GM12872 (cell line): ENCODE data around the gene SLC13A3.

Source experiments
- TF ChIP-seq, protein P1 (sequence below): IDR thresholded peaks from 3 replicates; pipeline ENCODE4 v1.5.1; 2011; ENCODE audit warnings: low read depth, mild to moderate bottlenecking, low read length, moderate library complexity; ENCODE audit not compliant: insufficient read depth

SLC13A3 gene

DNA sequence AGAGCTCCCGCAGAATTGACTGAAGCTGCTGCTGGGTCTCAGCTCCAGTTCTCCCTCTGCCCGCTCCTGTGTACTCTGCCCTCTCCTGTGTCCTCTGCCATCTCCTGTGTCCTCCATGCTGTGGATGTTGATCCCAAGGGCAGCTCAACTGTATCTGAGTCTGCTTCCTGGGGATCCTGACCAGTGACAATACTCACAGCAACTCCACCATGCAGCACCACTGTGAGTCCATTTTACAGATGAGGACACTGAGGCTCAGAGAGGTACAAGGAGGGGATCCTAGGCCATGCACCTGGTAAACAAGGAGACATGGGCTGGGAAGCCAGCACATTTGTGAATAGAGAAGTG lies 29.4 kb upstream of the SLC13A3 start:
- TF ChIP-seq, protein P1, sequence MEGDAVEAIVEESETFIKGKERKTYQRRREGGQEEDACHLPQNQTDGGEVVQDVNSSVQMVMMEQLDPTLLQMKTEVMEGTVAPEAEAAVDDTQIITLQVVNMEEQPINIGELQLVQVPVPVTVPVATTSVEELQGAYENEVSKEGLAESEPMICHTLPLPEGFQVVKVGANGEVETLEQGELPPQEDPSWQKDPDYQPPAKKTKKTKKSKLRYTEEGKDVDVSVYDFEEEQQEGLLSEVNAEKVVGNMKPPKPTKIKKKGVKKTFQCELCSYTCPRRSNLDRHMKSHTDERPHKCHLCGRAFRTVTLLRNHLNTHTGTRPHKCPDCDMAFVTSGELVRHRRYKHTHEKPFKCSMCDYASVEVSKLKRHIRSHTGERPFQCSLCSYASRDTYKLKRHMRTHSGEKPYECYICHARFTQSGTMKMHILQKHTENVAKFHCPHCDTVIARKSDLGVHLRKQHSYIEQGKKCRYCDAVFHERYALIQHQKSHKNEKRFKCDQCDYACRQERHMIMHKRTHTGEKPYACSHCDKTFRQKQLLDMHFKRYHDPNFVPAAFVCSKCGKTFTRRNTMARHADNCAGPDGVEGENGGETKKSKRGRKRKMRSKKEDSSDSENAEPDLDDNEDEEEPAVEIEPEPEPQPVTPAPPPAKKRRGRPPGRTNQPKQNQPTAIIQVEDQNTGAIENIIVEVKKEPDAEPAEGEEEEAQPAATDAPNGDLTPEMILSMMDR: no peak

DNA sequence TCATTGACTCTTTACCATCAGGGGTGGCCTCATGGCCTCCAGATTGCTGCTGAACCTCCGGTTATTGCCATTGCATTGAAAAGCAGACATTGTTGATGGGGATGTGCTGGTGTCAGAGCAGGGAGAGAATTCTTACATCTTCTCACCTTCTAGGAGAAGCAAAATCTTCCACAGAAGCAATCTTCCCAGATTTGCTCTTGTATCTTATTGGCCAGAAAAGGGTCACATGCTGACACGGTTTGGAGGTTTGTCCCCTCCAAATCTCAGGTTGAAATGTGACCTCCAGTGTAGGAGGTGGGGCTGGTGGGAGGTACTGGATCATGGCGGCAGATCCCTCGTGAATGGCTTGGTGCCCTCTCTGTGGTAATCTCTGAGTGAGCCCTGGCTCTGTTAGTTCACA lies 27.3 kb upstream of the SLC13A3 start:
- TF ChIP-seq, protein P1: no peak

DNA sequence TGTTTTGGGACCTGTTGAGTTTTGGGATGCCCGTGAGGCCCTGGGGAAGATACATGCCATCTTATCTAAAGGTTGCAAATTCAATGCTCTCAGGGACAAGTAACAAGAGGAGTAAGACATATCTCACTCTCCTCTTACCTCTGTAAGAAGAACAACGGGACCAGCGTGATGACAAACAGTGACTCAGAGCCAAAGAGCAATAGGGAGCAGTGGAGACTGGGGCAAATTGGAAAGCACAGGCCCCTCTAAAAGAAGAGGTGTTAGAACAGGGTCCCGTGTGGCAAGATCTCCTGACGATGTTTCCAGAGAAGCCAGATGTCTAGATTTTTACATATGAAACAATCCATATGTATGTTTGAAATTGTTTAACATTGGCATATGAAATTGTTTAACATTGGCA lies 26.3 kb upstream of the SLC13A3 start:
- TF ChIP-seq, protein P1: no peak

DNA sequence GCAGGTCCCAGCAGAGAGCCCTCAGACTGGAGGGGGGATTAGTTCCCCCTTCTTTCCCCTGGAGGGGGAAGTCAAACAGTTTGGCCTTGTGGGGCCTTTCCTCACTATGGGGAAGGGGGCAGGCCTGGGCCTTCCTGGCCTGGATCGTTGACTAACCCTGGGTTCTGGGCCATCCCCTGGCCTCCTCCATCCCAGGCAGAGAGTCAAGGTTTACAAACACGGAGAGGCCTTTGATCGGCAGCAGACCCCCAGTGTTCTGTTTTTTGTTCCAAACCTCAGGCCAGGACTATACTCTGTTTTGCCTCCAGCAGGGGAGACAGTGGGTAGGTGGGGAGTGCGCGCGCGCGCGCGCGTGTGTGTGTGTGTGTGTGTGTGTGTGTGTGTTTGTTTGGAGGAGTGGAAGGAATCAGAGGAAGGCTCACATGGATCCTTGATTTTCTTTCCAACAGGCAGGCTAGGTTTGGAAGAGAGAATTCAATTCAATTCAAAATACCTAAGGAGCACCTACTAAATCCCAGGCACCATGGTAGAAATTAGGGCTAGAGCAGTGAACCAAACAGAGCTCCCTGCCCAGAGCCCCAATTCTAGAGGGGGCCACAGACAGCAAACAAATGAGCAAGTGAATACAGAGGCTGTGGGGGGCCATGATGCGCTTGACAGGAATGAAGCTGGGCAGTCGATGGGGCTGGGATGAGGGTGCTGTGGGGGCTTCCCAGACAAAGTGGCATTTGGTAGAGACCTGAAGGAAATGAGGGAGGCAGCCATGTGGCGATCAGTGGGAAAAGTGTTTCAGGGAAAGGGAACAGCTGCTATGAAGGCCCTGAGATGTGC lies 23.2 kb upstream of the SLC13A3 start:
- TF ChIP-seq, protein P1: no peak

DNA sequence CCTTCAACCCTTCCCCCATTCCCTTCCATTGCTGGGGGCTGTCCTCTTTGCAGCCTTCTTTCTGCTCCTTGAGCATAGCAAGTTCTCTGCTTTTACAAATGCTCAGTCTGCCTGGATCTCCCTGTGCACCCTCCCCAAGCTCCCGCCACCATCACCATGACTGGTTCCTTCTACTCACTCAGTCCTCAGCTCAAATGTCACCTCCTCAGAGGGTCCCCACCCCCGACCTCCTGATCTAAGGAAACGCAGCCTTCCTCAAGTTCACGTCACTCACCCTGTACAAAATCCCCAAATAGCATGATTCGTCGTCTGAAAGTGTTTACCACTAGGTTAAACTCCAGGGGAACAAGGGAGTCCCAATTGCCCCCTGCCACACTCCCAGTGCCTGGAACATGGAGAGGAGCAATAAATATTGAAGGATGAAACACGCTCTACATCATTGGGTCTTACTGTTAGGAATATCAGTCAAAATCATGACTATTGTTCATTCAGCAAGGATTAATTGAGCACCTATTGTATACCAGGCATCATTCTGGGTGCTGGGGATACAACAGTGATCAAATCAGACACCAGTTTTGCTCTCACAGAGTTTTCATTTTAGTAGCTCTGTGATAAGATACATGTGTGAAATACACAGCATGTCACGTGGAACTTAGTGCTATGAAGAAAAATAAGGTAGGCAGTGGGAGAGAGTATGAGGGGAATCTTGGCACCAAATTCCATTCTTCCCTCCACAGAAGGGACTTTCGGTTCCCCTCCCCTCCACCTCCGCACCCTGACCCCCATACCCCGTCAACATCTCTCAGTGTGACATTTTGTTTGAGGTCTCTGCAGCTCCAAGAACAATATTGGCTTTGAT lies 22.4 kb upstream of the SLC13A3 start:
- TF ChIP-seq, protein P1: no peak

DNA sequence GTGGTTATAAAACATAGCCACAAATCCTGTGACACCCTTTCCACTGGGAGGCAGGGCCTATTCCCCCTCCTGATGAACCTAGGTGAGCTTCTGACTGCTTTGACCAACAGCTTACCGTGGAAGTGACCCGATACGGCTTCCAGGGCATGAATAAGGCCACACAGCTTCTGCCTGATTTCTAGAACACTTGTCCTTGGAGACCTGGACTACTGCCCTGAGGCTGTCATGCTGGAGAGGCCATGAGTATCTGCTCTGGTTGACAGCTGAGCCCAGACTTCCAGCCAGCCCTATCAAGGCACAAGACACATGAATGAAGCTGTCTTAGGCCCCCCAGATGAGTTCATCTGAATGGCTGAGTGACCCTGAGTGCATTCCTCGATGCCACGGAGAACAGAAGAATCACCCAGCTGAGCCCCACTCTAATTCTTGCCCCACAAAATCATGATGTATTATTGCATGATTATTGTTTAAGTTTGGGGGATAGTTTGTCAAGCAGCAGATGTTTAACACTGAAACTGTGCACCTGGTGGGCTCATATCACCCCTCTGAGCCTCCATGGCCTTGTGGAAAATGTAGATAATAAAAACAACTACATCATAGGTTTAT lies 21.4 kb upstream of the SLC13A3 start:
- TF ChIP-seq, protein P1: no peak

DNA sequence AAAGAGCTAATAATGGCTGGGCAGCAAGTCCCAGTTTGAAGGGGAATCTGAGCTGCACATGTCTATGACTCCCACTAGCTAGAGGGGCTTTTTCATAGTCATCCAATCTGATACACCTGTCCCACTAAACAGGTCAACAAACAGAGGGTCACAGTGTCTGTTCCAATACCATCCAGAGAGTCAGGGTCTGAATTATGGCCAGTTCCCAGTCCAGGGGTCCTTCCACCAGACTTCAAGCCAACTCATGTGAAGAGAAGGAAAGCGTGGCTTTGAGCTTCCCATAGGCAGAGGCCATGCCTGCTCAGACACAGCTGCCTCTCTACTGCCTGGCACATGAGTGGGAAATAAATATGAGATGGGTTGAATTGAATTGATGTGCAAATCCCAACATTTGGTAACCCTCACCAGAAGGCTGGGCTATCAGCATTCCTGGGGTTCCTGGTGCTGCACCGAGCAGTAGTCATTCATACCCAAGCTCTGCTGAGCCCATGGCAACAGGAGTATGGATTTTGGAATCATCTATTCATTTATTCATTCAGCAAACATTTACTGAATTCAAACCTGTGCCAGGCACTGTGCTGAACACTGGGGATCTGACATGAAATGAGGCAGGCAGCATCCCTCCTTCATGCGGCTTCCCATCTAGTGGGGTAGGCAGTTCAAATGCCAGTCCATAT lies 20.7 kb upstream of the SLC13A3 start:
- TF ChIP-seq, protein P1: no peak
